WTC11 (cell line): ENCODE results near the gene MVD.

Experiments used
- CREB1 ChIP-seq: sonication (generic); formaldehyde crosslinking; IDR thresholded peaks from 2 replicates; pipeline ENCODE4 v1.8.0; 2023; ENCODE audit warnings: mild to moderate bottlenecking, missing genetic modification reagents
- ETV6 ChIP-seq: sonication (generic); formaldehyde crosslinking; IDR thresholded peaks from 2 replicates; pipeline ENCODE4 v1.8.1; 2022; ENCODE audit warnings: mild to moderate bottlenecking, missing genetic modification reagents
- GABPB1 ChIP-seq: sonication (generic); formaldehyde crosslinking; IDR thresholded peaks from 2 replicates; pipeline ENCODE4 v1.8.1; 2023; ENCODE audit warnings: mild to moderate bottlenecking, missing genetic modification reagents
- SMAD4 ChIP-seq: sonication (generic); formaldehyde crosslinking; IDR thresholded peaks from 2 replicates; pipeline ENCODE4 v1.8.0; 2022; ENCODE audit warnings: mild to moderate bottlenecking, missing genetic modification reagents
- TP53 ChIP-seq: sonication (generic); formaldehyde crosslinking; IDR thresholded peaks from 2 replicates; pipeline ENCODE4 v1.8.1; 2023; ENCODE audit warnings: mild to moderate bottlenecking, missing genetic modification reagents
- ZNF232 ChIP-seq: sonication (generic); formaldehyde crosslinking; IDR thresholded peaks from 2 replicates; pipeline ENCODE4 v1.8.0; 2022; ENCODE audit warnings: mild to moderate bottlenecking, missing genetic modification reagents
- TF ChIP-seq, protein P1 (sequence below): fragments of 200-600 bp; IDR thresholded peaks from 2 replicates; pipeline ENCODE4 v1.8.0; 2022; ENCODE audit warnings: antibody characterized with exemption
- TF ChIP-seq, protein P2 (sequence below): sonication (generic); formaldehyde crosslinking; IDR thresholded peaks from 2 replicates; pipeline ENCODE4 v1.8.0; 2022; ENCODE audit warnings: mild to moderate bottlenecking, missing genetic modification reagents

GRCh38 chr16:88655053-88655732 is 7.7 kb downstream of the MVD start:
- TF ChIP-seq SMAD4 (CRISPR knock-in tag) (no peak), TP53 (CRISPR knock-in tag) (no peak), CREB1 (no peak), ETV6 (CRISPR knock-in tag) (no peak), GABPB1 (CRISPR knock-in tag) (no peak), ZNF232 (CRISPR knock-in tag) (no peak)
- TF ChIP-seq, protein P1, sequence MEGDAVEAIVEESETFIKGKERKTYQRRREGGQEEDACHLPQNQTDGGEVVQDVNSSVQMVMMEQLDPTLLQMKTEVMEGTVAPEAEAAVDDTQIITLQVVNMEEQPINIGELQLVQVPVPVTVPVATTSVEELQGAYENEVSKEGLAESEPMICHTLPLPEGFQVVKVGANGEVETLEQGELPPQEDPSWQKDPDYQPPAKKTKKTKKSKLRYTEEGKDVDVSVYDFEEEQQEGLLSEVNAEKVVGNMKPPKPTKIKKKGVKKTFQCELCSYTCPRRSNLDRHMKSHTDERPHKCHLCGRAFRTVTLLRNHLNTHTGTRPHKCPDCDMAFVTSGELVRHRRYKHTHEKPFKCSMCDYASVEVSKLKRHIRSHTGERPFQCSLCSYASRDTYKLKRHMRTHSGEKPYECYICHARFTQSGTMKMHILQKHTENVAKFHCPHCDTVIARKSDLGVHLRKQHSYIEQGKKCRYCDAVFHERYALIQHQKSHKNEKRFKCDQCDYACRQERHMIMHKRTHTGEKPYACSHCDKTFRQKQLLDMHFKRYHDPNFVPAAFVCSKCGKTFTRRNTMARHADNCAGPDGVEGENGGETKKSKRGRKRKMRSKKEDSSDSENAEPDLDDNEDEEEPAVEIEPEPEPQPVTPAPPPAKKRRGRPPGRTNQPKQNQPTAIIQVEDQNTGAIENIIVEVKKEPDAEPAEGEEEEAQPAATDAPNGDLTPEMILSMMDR, result no peak
- TF ChIP-seq, protein P2, sequence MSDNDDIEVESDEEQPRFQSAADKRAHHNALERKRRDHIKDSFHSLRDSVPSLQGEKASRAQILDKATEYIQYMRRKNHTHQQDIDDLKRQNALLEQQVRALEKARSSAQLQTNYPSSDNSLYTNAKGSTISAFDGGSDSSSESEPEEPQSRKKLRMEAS (CRISPR knock-in tag), result no peak
